Anterior cingulate cortex (tissue), 58 donors: ENCODE results near the gene IDUA.

ENCODE experiments used
- DNase-seq, 58 donors: peaks; one replicate each; lab custom pipeline; 2025; lab: John Stamatoyannopoulos, UW

Gene IDUA

GRCh38 chr4:998096-998691 is 11.3 kb downstream of the IDUA start:
- no peak for DNase-seq

GRCh38 chr4:999240-999863 is 12.5 kb downstream of the IDUA start:
- peak in 1 of 58 donors; percentile 10 for DNase-seq

- DNase-seq = no peak
These were observed 13.1 kb downstream of the IDUA start for GRCh38 chr4:999882-1000425.

GRCh38 chr4:1000686-1001260 is 13.9 kb downstream of the IDUA start:
- DNase-seq = no peak

- DNase-seq = no peak
These were observed 14.8 kb downstream of the IDUA start for GRCh38 chr4:1001561-1002130.

GRCh38 chr4:1002131-1002630 is 15.3 kb downstream of the IDUA start:
- DNase-seq = no peak

- DNase-seq = no peak
These were observed 15.9 kb downstream of the IDUA start for GRCh38 chr4:1002631-1003251.

- no peak for DNase-seq
These were observed 16.6 kb downstream of the IDUA start for GRCh38 chr4:1003271-1004070.

- no peak for DNase-seq
These were observed 17.2 kb downstream of the IDUA start for GRCh38 chr4:1004071-1004418.

- no peak for DNase-seq
These were observed 18.0 kb downstream of the IDUA start for GRCh38 chr4:1004557-1005485.

GRCh38 chr4:1006856-1007255 is 20.0 kb downstream of the IDUA start:
- DNase-seq = no peak

- peak in 6 of 58 donors; percentile 18 to 53 (median 30) for DNase-seq
These were observed 22.1 kb downstream of the IDUA start for GRCh38 chr4:1008840-1009541.

GRCh38 chr4:1009542-1010394 is 22.9 kb downstream of the IDUA start:
- peak in 47 of 58 donors; percentile 22 to 77 (median 53) for DNase-seq

GRCh38 chr4:1010395-1011021 is 23.7 kb downstream of the IDUA start:
- peak in 2 of 58 donors; percentile 17 to 19 for DNase-seq

- peak in 50 of 58 donors; percentile 6 to 79 (median 56) for DNase-seq
These were observed 24.3 kb downstream of the IDUA start, which contains the start of gene FGFRL1 for GRCh38 chr4:1011022-1011665. Gene FGFRL1, plus strand, starts transcription at chr4:1011626. Its CDS starts 860 bp downstream, at chr4:1012486.

GRCh38 chr4:1011666-1012033 is 24.8 kb downstream of the IDUA start:
- DNase-seq = no peak
